ENCODE data around the gene HAGH.
A peak's percentile ranks its signal among the peaks of the same experiment; 100 is the strongest.

HAGH gene

DNA sequence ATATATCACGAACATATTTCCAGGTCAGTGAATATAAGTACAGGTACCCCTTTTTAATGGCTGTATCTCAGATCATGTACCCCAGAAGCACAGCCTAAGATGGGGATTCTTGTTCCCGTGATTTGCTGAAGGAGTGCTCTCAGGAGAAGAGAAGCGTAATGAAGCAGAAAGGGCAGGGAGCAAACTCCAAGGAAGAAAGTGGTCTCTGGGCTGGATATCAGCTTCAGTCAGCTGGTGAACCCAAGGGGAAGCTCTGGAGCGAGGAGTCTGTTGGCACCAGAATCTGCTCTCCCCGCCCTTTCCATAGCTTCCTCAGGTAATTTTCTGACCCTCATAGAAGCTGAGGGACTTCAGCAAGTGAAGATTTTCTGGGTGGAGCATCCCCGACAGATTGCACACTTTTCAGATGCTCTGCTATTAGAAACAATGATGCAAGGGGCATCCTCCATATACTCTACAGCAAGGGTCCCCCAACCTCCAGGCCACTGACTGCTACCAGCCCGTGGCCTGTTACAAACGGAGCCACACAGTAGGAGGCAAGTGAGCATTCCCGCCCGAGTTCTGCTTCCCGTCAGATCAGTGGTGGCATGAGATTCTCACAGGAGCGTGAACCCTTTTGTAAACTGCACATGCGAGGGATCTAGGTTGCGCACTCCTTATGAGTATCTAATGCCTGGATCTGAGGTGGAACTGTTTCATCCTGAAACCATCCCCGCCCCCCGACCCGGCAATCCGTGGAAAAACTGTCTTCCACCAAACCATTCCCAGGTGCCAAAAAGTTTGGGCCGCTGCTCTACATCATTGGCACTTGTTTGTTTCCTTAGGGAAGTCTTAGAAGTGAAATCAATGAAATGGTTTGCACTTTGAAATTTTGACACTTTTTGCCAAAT is 4.8 kb upstream of the HAGH start:
- DNase-seq, result no peak

DNA sequence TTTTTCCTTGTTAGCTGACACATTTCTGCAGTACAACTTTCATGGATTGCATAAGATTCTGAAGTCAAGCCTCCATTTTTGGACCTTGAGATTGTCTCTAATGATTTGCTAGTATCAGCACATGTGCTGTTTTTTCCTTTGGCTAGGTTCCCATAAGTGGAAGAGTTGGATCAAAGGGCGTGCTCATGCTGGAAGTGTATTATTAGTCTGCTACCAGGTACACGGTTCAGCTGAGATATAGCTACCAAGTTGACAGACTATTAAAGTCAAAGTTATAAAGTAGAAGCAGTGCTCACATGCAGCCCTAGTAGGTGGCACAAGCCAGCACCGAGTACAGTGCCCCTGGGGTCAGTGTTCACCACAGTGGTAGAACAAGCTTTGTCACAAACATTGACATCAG is 3.6 kb upstream of the HAGH start:
- DNase-seq, result no peak

DNA sequence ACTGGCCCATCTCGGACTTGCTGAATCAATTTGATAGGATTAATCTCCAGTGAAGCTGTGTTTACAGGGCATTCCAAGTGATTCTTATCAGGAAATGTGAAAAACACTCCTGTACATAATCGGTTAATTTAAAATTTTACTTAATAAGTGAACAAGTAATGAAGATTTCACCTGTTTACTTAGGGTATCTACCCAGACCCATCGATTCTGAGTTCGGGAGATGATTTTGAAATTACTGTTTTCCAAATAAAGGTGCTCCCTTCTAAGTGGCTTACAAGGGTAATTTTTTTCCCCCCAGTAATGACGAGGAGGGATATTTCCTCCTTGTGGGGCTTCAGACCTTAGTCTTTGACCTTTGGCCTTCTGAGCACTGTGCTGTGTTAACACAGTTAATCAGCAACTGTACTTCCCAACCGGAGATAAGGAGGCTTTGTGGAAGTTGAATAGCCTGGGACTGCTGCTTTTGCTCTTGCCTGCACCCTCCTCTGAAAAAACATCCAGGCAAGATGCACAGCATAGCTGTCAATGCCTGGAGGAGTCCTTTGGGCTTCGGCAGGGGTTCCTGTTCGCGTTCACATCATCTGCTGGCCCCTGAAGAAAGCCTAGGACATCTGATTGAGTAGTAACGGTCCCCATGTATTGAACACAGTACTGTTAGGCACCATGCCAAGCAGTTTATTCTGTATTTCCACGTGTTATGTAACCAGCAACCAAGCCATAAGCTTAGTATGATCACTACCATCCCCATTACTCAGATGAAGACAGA is 2.2 kb upstream of the HAGH start:
- DNase-seq, result peak; percentile 46

DNA sequence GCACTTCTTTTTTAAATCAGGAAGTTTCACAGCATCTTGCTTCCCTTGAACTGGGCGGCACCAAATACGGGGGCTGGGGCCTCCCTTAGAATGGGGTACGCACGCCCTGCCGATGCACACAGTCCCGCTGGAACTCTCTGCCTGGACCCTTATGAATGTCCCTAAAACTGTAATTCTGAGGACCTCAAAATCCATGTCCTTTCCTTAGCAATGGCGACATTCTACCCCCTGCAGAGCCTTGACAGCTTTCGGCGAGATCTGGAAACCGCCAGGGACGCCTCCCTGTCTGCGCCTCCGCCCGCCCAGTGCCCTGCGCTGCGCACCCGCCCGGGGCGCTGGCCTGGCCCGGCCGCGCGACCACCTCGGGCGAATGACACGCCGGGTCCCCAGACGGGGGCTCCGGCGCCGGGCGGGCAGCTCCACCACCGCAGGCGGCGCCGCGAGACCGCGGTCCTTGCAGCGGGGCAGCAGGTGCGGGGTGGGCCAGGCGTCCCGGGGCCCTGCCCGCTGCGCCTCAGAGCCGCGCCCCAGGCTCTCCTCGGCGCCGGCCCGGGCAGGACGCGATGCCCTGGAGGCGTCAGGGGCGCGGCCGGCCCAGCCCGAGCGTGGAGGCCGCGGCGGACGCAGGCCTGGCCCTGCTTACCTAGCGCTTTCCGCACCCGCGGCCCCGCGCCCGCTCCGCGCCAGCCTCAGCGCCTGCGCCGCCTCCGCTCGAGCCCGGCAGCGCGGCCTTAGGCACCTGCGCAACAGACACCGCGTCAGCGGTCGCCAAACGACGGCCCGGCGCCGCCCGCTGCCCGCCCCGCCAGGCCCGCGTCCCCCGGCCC is 548 bp downstream of the HAGH start:
- DNase-seq, result peak; percentile 76

DNA sequence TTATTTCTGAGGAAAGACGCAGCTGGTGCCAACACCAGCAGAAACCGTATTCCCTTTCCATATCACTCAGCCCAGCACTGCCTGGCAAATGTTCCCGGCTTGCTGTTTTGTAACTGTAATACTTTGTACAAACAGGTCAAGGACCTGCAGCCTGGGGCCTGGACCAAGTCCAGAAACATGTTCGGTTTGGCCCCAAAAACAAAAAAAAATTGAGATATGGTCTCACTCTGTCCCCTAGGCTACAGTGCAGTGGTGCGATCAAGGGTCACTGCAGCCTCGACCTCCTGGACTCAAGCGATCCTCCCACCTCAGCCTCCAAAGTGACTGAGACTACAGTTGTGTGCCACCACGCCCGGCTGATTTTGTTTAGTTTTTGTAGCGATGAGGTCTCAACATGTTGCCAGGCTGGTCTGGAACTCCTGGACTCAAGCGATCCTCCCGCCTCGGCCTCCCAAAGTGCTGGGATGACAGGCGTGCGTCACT is 1.2 kb downstream of the HAGH start:
- no peak for DNase-seq

DNA sequence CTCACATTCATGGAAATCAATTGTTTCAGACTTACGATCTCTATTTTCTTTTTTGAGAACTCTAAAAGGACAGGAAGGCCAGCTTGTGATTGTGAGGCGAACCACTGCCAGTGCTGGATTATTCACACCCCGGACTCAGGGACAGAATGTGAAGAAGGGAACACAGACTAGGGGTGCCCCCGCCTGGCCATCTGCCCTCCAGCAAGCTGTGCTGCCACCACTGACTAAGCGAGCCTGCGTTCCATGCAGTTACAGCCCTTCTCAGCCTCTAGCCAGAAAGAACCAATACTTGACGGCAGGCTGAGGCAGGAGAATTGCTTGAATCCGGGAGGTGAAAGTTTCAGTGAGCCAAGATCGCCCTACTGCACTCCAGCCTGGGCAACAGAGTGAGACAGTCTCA is 2.8 kb downstream of the HAGH start:
- DNase-seq, result peak; percentile 94

DNA sequence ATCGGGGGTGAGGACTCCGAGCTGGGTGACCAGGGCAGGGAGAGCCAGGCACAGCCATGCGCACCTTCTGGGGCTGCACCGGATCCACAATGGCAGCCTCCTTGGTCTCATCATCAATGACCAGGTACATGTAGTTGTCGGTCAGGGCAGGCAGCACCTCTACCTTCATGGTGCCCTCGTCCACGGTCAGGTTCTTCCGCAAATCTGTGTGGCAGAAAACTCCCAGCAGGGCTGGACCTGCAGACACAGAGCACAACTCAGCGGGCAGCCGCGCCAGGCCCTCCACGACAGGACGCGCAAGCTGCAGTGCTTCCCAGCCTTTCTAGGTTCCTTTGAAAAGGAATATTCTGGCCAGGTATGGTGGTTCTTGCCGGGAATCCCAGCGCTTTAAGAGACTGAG is 3.8 kb downstream of the HAGH start:
- DNase-seq, result no peak

DNA sequence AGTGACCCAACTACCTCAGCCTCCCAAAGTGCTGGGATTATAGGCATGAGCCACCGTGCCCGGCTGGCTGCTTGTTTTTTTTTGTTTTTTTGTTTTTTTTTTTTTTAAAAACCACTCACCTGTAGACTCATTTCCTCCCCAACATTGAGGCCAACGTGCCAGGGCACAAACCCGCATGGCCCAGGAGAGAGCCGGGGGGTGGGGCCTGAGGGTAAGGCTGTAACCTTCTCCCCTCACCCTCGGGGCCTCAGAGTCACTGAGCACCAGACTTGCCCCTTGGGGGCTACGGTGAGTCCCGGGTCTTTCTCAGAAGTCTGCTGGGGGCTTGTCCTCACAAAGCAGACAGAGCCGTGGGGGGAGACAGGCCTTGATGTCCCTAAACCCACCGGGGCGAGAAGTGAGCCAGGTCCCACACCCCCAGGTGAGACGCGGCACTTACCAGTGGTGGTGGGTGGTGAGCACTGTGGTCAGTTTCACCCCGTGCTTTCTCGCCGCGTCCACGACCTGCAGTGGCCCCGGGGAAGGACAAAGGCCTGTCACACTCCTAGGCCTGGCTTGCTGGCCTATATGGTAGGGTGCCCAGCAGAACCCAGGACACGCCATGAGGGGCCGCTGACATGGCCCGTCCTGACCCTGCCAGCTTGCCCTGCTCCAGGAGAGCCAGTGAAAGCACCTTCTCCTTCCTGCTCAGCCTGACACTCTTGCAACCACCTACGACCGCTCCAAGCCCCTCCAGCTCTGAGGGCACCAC is 4.6 kb downstream of the HAGH start:
- DNase-seq, result no peak

DNA sequence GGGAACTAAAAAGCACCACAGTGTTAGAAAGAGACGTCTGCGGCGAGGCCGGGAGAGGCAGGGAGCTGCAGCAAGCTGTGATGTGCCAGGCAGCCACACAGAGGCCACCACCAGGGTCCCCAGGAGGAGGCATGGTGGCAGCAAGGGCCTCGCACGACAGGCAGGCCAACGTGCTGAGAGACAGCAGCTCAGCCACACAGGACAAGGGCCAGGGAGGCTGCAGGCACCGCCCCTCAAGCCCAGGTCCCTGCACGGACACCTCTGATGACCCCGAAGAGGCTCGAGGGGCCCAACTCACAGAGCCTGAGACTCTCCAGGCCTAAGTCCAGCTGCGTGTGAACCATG is 5.7 kb downstream of the HAGH start:
- DNase-seq, result no peak

DNA sequence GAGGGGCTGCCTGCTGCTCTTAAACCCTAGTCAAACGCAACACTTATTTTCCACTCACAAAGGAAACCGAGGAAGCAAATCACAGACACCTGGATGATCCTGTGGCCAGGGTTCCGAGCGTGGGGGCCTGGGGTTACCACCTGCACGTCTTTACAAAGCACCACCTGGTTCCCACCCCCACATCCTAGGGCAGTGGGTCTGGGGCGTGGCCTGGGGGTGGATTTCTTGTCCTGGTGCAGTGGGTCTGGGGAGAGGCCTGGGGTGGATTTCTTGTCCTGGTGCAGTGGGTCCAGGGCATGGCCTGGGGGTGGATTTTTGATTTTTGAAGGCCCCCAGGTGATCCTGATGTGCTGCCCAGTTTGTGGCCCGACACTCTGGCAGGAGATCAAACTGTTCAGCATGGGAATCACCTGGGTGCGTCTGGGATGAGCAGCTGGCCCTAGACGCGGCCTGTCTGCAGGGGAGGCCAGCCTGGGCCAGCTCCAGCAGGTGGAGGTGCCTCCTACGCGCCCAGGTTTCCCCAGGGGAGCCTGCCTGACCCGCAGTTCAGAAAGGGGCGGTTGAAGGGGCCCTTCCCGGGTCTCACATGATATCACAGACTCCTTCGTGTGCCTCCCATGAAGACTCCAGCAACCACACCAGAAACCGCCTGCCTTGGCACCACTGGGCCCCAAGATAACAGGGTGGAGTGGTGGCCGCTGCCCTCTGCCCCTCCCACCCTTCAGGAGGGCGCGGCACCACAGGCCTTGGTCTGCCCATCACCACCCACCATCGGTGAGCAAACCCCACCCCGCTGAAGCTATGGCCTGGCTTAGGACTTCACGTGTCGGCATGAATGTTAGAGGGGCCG is 6.3 kb downstream of the HAGH start:
- peak; percentile 98 for DNase-seq

DNA sequence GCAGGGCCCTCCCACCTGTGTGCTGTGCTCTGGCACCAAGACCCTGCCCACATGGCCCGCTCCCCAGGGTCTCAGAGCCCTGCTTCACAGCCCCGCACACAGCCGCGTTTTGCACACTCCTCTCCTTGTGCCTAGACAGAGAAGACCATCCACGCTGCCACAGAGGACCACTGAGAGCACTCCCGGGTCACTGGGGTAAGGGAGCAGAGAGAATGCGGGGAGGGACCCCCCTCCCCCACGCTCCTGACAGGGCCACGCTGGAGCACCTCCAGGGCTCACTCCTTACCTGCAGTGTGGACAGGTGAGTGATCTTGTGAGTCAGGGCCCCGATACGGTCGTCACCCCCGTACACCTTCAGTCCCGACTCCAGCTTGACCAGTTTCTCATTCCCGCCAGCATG is 7.0 kb downstream of the HAGH start:
- DNase-seq, result no peak

DNA sequence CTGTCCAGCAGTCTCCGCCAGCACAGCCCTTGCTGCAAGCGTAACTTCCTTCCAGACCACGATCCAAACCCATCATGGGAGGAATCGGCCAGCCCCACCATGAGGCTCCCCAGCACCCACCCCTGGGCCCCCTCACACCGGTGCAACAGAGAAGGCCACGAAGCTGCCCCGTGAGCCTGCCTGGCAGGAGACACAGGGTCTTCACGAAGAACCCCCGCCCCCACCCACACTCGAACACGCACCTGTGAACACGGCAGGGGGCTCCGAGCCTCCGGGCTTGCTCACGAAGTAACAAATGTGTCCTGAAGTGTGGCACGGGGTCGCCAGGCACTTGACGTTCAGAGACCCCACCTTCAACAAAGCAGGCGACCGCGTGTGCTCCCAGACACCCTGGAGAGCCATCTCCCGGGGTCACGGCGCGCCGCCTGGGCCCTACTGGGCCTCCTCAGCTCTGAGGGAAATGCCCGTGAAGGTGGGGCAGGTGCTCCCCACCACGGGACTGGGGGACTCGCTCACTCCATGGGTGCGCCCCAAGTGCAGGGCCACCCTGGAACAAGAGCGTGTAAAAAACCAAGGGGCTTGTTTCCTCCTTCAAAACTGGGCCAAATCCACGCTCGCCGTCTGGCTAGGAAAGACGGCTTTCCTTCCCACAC is 7.6 kb downstream of the HAGH start:
- no peak for DNase-seq

DNA sequence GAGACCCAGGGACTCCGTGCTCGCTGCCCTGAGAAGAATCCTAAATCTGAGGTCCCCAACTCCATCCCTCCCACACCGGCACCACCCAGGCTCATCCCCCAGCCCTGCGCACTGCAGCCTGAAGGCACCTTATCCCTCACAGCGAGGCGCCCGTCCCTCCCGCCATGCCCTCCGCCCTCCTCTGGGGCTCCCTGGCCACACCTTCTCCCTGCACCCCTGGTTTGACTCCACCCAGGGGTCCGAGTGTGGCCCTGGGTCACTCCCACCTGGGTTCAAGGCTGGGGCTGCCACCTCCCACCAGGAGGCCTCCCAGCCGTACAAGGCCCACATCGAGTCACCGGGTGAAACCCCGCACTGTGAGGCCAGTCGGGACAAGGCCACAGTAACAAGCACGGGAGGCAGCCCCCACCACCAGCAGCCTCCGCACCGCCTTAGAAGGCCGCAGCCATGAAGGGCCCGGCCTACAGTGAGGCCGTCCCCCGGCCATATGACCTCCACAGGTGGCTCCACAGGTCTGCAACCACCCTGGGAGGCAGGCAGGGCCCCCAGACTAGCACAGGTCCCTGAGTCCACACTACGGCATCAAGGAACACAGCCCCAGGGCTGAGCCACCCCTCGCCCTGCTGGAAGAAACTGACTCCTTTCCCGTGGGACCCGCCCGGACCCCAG is 8.3 kb downstream of the HAGH start:
- no peak for DNase-seq

DNA sequence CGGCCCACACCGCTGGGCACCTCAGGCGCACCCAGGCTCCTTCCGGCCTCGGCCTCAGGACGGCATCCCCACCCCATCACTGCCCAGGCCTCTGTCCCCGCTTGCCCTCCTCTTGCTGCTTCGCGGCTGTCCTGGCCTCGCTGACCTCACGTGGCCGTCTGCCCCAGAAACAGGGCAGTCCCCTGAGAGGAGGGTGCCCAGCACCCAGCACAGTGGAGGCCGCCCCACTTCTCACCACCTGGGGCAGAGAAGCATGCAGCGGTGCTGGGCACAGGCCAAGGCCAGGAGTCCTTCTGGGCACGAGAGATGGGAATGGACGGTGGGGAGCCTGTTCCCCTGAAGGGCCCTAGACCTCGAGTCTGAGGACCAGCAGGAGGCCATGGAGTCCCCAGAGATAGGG is 8.9 kb downstream of the HAGH start:
- DNase-seq, result no peak

DNA sequence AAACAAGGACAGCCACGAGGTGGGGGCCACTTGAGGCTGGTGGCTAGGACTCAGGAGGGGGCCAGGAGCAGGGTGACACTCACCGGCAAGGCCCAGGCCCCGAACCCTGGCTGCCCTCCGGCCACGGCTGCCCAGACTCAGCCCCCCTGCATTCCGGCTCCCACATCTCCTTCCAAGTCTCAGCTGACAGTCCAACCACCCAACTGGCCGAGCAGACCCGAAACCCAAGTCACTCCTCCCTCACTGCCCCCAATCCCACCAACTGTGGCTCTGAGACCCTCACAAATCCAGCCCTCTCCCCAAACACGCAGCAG is 9.4 kb downstream of the HAGH start:
- no peak for DNase-seq

DNA sequence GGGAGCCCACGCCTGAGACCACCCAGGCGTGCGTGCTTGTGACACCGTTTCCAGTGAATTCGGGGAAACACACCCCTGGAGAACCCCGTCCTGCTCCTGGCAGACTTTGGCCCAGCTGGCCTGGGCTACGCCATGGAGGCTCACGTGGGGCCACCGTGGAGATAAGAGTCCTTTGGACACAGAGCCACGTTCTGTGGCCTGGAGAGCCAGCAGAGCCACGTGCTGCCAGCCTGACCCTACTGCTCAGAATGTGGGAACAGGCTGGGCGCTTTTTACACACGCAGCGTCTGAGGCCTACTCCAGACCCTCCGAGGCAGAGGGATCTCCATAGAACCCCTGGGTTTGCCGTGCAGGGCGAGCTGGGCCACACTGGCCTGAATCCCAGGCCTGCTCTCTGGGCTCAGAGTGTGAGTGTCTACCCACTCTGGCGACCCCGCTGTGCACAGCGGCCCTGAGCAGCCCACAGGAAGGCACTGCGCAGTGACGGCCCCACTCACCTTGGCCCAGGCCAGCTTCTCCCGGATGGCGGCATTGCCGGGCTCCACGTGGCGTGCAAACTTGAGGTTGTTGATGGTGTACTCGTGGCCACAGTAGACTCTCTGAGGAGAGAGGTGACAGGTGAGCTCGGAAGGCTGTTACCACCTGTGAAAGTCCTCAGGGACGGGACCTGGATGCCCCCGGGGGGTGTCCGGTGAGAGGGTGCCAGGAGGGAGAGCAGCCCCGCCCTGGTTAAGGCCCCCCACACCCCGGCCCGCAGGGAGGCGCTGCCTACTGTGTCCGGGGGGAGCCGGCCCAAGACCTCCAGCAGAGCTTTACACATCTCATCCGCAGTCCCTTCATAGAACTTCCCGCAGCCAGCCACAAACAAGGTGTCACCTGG is 10.0 kb downstream of the HAGH start:
- DNase-seq, result no peak

DNA sequence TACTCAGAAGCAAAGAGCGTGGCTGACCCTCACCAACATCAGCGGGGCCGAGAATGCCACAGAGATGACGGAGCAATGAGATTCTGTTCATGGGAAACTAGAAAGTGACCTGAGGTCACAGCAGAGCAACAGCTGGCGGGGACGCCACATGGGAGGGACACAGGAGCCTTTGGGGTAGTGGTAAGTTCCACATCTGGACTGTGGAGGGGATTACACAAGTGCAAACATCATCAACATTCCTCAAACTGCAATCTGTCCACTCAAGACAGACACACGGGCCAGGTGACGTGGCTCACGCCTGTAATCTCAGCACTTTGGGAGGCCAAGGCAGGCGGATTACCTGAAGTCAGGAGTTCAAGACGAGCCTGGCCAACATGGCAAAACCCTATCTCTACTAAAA is 11.2 kb downstream of the HAGH start:
- no peak for DNase-seq

DNA sequence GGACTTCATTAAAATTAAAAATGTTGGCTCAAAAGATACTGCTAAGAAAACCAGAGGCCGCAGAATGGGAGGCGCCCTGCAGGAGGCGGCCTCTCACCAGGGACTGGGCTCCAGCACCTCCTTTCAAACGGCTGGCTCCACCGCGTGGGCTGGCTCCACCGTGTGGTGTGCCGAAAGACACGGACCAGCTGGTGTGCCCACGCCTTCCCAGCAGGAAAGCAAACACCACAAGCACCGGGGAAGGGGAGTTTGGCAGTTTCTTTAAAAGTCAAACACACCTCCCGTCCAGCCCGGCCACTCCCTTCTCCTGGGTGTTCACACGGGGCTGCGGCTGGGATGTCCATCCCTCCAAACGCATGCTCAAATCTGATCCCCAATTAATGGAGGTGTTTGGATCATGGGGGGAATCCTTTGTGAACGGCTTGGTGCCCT is 13.9 kb downstream of the HAGH start:
- DNase-seq, result peak; percentile 93

DNA sequence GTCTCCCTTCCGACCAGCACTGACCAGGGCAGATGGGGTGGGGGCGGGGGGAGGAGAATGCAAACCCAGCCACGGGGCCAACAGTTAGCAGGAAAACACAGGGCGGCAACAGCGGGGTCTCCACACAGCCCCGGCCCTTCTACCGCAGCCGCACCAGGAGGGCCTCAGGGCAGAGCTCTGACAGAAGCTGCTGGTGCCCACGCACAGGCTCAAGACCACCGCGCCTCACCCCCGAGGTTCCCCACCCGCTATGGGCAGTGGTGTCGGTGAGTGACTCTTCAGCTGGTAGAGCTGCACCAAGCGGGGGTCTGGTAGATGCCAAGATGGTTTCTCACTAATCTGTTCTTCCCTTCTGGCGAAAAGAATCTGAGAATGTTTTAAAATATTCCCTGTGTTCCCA is 16.1 kb downstream of the HAGH start:
- no peak for DNase-seq

DNA sequence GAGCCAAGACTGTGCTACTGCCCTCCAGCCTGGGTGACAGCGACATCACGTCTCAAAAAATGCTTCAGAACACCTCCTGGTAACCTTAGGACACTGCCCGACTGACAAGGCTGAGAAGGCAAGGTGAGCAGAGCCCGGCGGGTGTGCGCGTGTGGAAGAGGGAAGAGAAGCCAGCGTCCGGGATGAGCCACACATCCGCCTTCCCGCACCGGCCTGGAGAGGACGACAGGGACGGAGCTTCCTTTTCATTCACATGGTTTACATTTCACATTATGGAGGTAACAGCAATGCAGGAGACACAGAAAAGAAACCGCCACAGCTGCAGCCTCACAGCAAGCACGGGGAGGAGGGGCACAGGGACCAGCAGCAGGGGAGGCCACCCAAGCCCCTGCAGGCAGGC is 16.5 kb downstream of the HAGH start:
- no peak for DNase-seq

Measured in hematopoietic multipotent progenitor cell treated with erythropoietin and hydrocortisone succinate and interleukin-3 and kit ligand, for 6 days (in vitro differentiated cells).